A673 (cell line): ENCODE data around the gene CPED1. TPM values are rescaled to one million over a fixed set of nuclear protein-coding genes. Genes with fewer than 3 reads are reported as not detected.

ENCODE experiments used
- BruUV-seq: library from RNA; stranded (reverse); fragments of 400-500 nt; replicated peaks from 2 replicates; lab custom pipeline; 2021; lab: Mats Ljungman, UMichigan
- CTCF ChIA-PET: fragments of 300-600 bp; sonication (Branson Sonifier 250); formaldehyde crosslinking; loops from one replicate; lab custom pipeline; 2022; ENCODE audit warnings: antibody characterized with exemption; lab: Charles Lee
- POLR2A ChIA-PET: fragments of 300-600 bp; sonication (Branson Sonifier 250); formaldehyde crosslinking; loops from one replicate; lab custom pipeline; 2022; ENCODE audit warnings: antibody characterized with exemption; ENCODE audit not compliant: low non-redundant PET; lab: Charles Lee
- DNase-seq: peaks from one replicate; pipeline ENCODE4 v3.0.0-alpha.2; 2015; ENCODE audit warnings: low spot score
- H3K27ac ChIP-seq: fragments of 200-600 bp; sonication (generic); 2 replicates; pipeline ENCODE4 v1.5.1; 2016; ENCODE audit warnings: mixed run types, low read depth, mild to moderate bottlenecking, mixed read lengths, antibody characterized with exemption, low read length; ENCODE audit not compliant: poor library complexity, severe bottlenecking
- H3K27me3 ChIP-seq: fragments of 200-600 bp; sonication (generic); replicated peaks from 2 replicates; pipeline ENCODE4 v1.6.1; 2017; ENCODE audit warnings: mixed run types, low read depth, mild to moderate bottlenecking, mixed read lengths, antibody characterized with exemption, low read length; ENCODE audit not compliant: insufficient read depth, poor library complexity
- H3K36me3 ChIP-seq: fragments of 200-600 bp; sonication (generic); 2 replicates; pipeline ENCODE4 v1.6.1; 2016; ENCODE audit warnings: mixed run types, mild to moderate bottlenecking, mixed read lengths, antibody characterized with exemption, low read length; ENCODE audit not compliant: insufficient read depth, poor library complexity, severe bottlenecking
- H3K4me1 ChIP-seq: fragments of 200-600 bp; sonication (generic); 2 replicates; pipeline ENCODE4 v1.6.1; 2017; ENCODE audit warnings: mixed run types, mild to moderate bottlenecking, mixed read lengths, antibody characterized with exemption, low read length; ENCODE audit not compliant: insufficient read depth, poor library complexity, severe bottlenecking
- H3K4me3 ChIP-seq: fragments of 200-600 bp; sonication (generic); 2 replicates; pipeline ENCODE4 v1.5.1; 2016; ENCODE audit warnings: low read depth, mixed run types, mild to moderate bottlenecking, mixed read lengths, low read length; ENCODE audit not compliant: poor library complexity, severe bottlenecking
- H3K9me3 ChIP-seq: fragments of 200-600 bp; sonication (generic); 2 replicates; pipeline ENCODE4 v1.6.1; 2016; ENCODE audit warnings: mixed run types, low read depth, mild to moderate bottlenecking, mixed read lengths, antibody characterized with exemption, low read length; ENCODE audit not compliant: poor library complexity, severe bottlenecking
- EZH2 ChIP-seq: fragments of 200-600 bp; sonication (generic); IDR thresholded peaks from 2 replicates; pipeline ENCODE4 v1.6.1; 2017; ENCODE audit warnings: borderline replicate concordance, low read depth, mild to moderate bottlenecking, mixed read lengths, antibody characterized with exemption, low read length; ENCODE audit not compliant: poor library complexity, severe bottlenecking
- intact Hi-C: fragments of 100-400 bp; cut with micrococcal nuclease; formaldehyde crosslinking; loops from one replicate; pipeline ENCODE4 v1.10.0; 2022; ENCODE audit not compliant: unreplicated experiment
- total RNA-seq: library from RNA; stranded (reverse); gene quantifications from 2 replicates; pipeline ENCODE4 v1.2.3, GENCODE V29; 2021
- TF ChIP-seq, protein P1 (sequence below): fragments of 300-800, 200-600 bp; sonication (generic); conservative IDR thresholded peaks from 2 replicates; pipeline ENCODE4 v1.5.1; 2017; ENCODE audit warnings: low read depth, mild to moderate bottlenecking, antibody characterized with exemption, low read length, moderate library complexity, mixed read lengths

Gene CPED1
- total RNA-seq, 1 experiment from 2014 or later = 0.15 TPM

DNA sequence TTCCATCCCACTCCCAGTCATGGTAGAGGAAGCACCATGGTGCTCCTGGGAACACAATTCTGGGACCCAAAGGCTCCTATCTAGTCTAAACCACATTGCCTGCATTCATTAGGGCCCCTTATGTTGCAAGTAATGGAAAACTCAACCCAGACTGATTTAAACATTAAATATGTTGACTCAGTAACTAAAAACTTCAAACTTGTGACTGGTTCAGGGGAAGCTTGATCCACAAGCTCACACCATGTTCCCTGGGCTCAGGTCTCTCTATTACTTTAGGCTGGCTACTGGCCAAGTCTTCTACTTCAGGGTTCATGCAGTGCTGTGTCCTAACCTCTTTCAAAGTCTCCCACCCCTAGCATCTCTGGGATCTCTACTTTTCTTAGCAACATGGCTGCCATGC is 353.4 kb downstream of the CPED1 start:
- no peaks in the 10 kb centered on the region for H3K9me3 ChIP-seq
- intact Hi-C loops = no loop called here
- TF ChIP-seq, protein P1, sequence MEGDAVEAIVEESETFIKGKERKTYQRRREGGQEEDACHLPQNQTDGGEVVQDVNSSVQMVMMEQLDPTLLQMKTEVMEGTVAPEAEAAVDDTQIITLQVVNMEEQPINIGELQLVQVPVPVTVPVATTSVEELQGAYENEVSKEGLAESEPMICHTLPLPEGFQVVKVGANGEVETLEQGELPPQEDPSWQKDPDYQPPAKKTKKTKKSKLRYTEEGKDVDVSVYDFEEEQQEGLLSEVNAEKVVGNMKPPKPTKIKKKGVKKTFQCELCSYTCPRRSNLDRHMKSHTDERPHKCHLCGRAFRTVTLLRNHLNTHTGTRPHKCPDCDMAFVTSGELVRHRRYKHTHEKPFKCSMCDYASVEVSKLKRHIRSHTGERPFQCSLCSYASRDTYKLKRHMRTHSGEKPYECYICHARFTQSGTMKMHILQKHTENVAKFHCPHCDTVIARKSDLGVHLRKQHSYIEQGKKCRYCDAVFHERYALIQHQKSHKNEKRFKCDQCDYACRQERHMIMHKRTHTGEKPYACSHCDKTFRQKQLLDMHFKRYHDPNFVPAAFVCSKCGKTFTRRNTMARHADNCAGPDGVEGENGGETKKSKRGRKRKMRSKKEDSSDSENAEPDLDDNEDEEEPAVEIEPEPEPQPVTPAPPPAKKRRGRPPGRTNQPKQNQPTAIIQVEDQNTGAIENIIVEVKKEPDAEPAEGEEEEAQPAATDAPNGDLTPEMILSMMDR = no peak
- no peak for TF ChIP-seq EZH2
- BruUV-seq = no TSS peak
- ChIA-PET POLR2A (no interaction called here), CTCF (no interaction called here)
- H3K27me3 ChIP-seq = no peaks in the 10 kb centered on the region
- no peak overlapping the region for H3K4me3 ChIP-seq
- DNase-seq = no peak
- peaks cover 9% of the 10 kb centered on the region for H3K4me1 ChIP-seq
- no peak overlapping the region for H3K27ac ChIP-seq
- H3K36me3 ChIP-seq = no peaks in the 10 kb centered on the region

DNA sequence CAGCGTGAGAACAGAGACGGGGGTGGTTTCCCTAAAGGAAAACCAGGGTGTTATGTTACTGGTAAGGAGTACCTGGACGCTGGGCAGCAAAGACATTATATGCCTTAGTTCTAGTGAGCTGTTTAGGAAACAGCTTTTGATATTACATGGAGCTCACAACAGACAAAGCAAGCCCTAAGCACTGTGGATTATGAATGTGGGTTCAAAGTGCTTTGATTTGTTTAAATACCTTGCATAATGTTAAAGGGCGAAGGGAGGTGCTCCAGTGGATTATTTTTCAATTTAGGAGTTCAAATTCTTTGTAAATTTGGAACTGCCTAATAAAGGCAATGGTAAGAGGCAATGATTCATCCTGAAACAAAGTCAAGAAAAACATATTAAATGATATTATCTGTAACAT is 354.1 kb downstream of the CPED1 start:
- POLR2A ChIA-PET = no interaction called here
- BruUV-seq = no TSS peak
- intact Hi-C loops = no loop called here
- Histone ChIP-seq H3K36me3 (no peaks in the 10 kb centered on the region), H3K27ac (no peak overlapping the region), H3K4me3 (no peak overlapping the region), H3K27me3 (no peaks in the 10 kb centered on the region), H3K9me3 (no peaks in the 10 kb centered on the region), H3K4me1 (peaks cover 9% of the 10 kb centered on the region)
- CTCF ChIA-PET = interaction anchor here (0.6 kb wide), 1 partner anchor 12 kb away, joined by 4 read pairs; no protein-coding TSS in a partner anchor
- TF ChIP-seq EZH2 = no peak
- TF ChIP-seq, protein P1 = no peak
- no peak for DNase-seq

DNA sequence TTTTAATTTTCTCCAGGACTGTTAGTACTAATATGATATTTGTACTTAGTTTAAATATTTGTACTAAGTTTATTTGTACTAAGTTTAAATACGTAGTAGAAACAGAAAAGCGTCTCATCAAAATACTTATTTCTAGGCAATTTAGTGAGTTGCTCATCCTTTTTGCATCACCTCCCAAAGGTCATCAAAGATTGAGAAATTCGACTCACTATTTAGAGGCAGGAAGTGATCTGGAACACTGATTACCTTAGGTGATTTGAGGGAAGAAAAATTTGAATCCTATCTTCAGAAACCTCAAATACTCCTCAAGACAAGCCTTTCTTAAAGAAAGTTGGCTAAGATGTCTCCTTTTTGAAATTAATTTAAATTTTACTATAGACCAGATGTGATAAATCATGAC is 354.8 kb downstream of the CPED1 start:
- BruUV-seq = no TSS peak
- intact Hi-C loops = no loop called here
- no peak overlapping the region for H3K27ac ChIP-seq
- TF ChIP-seq, protein P1 = no peak
- TF ChIP-seq EZH2 = no peak
- DNase-seq = no peak
- no peak overlapping the region for H3K4me3 ChIP-seq
- H3K4me1 ChIP-seq = peaks cover 9% of the 10 kb centered on the region
- no peaks in the 10 kb centered on the region for H3K27me3 ChIP-seq
- POLR2A ChIA-PET = no interaction called here
- H3K9me3 ChIP-seq = no peaks in the 10 kb centered on the region
- H3K36me3 ChIP-seq = no peaks in the 10 kb centered on the region
- CTCF ChIA-PET = no interaction called here
